Ascending aorta (tissue), 2 donors: ENCODE data around the gene POMT2. TPM values are rescaled to one million over a fixed set of nuclear protein-coding genes. Genes with fewer than 3 reads are reported as not detected.

Source experiments
- DNase-seq, 2 donors: peaks; one replicate each; pipeline ENCODE4 v3.0.0-alpha.2; 2019; ENCODE audit warnings: low spot score in 2 of 2
- H3K27ac ChIP-seq, 2 donors: fragments of 200-600 bp; sonication (generic); one replicate each; pipeline ENCODE4 v1.5.1; 2016 to 2017; ENCODE audit warnings: mild to moderate bottlenecking in 1 of 2
- H3K27me3 ChIP-seq: fragments of 200-600 bp; sonication (generic); one replicate; pipeline ENCODE4 v1.5.1; 2017
- H3K36me3 ChIP-seq, 2 donors: fragments of 200-600 bp; sonication (generic); one replicate each; pipeline ENCODE4 v1.5.1; 2016
- H3K4me1 ChIP-seq, 2 donors: fragments of 200-600 bp; sonication (generic); one replicate each; pipeline ENCODE4 v1.5.1; 2016 to 2017; ENCODE audit warnings: mild to moderate bottlenecking in 1 of 2
- H3K4me3 ChIP-seq, 2 donors: fragments of 200-600 bp; sonication (generic); one replicate each; pipeline ENCODE4 v1.5.1; 2016 to 2017; ENCODE audit warnings: mild to moderate bottlenecking in 1 of 2
- H3K9me3 ChIP-seq, 2 donors: fragments of 200-600 bp; sonication (generic); one replicate each; pipeline ENCODE4 v1.5.1; 2016
- intact Hi-C: fragments of 100-400 bp; cut with DNase I; formaldehyde crosslinking; loops from one replicate; pipeline ENCODE4 v1.15.1; 2023
- total RNA-seq: library from RNA; depleted of rRNA; stranded (reverse); fragments of >200 nt; gene quantifications from one replicate; pipeline ENCODE4 v1.1.0, GENCODE V29; 2016
- TF ChIP-seq, protein P1 (sequence below), 3 experiments: fragments of 200-600 bp in 2 of 3; fragments of 450-650 bp in 1 of 3; sonication (generic) in 2 of 3; IDR thresholded peaks; one replicate each; pipeline ENCODE4 v1.5.1; 2016 to 2019; ENCODE audit warnings: antibody characterized with exemption in 3 of 3, mild to moderate bottlenecking in 1 of 3, moderate library complexity in 1 of 3

POMT2 gene
- total RNA-seq, 1 donor from 2014 or later: 28.4 TPM

DNA sequence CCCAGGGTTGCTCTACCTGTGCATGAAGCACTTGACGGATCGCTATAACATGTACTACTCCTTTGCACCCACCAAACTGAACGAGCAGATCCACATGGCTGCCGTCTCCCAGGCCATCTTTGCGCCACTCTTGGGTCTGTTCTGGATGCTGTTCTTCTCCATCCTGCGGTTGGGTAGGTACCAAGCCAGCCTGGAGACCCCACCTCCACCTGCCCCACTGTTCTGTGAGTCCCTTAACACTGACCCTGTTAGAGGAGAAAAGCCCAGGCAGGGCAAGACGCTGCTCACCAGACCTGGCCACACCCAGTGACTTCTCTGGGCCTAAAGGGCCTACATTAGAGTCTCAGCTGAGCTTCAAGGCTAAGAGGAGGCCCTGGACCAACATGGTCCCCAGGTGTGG is 71.4 kb downstream of the POMT2 start:
- TF ChIP-seq, protein P1, sequence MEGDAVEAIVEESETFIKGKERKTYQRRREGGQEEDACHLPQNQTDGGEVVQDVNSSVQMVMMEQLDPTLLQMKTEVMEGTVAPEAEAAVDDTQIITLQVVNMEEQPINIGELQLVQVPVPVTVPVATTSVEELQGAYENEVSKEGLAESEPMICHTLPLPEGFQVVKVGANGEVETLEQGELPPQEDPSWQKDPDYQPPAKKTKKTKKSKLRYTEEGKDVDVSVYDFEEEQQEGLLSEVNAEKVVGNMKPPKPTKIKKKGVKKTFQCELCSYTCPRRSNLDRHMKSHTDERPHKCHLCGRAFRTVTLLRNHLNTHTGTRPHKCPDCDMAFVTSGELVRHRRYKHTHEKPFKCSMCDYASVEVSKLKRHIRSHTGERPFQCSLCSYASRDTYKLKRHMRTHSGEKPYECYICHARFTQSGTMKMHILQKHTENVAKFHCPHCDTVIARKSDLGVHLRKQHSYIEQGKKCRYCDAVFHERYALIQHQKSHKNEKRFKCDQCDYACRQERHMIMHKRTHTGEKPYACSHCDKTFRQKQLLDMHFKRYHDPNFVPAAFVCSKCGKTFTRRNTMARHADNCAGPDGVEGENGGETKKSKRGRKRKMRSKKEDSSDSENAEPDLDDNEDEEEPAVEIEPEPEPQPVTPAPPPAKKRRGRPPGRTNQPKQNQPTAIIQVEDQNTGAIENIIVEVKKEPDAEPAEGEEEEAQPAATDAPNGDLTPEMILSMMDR (IDR thresholded peaks at IDR 0.05): no peak
- intact Hi-C loops: no loop called here
- H3K27ac ChIP-seq: no peak overlapping the region
- H3K27me3 ChIP-seq: no peaks in the 10 kb centered on the region
- H3K4me3 ChIP-seq: no peak overlapping the region
- no peaks in the 10 kb centered on the region for H3K9me3 ChIP-seq
- no peaks in the 10 kb centered on the region for H3K36me3 ChIP-seq
- H3K4me1 ChIP-seq: no peaks in the 10 kb centered on the region
- no peak for DNase-seq

DNA sequence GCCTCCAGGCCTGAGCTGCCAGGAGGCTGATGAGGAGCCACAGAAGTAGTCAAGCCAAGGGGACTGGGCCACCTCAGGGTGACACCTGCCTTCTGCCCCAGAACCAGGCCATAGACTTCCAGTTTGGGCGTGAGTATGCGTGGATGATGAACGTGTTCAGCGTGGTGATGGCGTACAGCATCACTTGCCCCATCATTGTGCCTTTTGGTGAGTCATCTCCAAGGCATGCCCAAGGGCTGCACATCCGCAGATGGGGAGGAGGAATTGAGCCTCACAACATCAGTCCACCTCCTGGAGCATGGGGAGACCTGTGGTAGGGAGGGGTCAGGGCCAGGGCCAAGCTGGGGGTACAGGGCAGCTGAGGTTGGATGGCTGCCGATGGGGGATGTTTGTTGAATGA is 72.0 kb downstream of the POMT2 start:
- H3K27ac ChIP-seq: no peak overlapping the region
- no peaks in the 10 kb centered on the region for H3K27me3 ChIP-seq
- intact Hi-C loops: no loop called here
- TF ChIP-seq, protein P1 (IDR thresholded peaks at IDR 0.05): no peak
- DNase-seq: no peak
- H3K4me1 ChIP-seq: no peaks in the 10 kb centered on the region
- no peaks in the 10 kb centered on the region for H3K36me3 ChIP-seq
- no peaks in the 10 kb centered on the region for H3K9me3 ChIP-seq
- H3K4me3 ChIP-seq: no peak overlapping the region

DNA sequence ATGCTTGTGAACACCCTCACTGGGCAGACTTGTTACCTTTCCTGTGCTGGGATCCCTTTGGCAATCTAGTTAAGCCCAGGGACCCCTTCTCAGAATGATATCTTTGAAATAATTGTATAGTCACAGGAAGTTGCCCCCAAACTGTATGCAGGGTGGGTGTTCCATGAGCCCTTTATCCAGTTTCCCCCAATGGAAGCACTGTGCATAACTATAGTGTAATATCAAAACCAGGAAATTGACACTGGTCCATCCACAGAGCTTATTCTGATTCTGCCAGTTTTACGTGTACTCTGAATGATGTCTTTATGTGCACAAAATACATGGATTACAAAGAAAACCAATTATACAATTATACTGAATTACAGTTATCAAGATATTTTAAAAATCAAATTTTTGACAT is 73.9 kb downstream of the POMT2 start:
- H3K9me3 ChIP-seq: no peaks in the 10 kb centered on the region
- H3K4me3 ChIP-seq: no peak overlapping the region
- H3K27me3 ChIP-seq: no peaks in the 10 kb centered on the region
- no peaks in the 10 kb centered on the region for H3K4me1 ChIP-seq
- TF ChIP-seq, protein P1 (IDR thresholded peaks at IDR 0.05): no peak
- no peaks in the 10 kb centered on the region for H3K36me3 ChIP-seq
- DNase-seq: no peak
- intact Hi-C loops: no loop called here
- H3K27ac ChIP-seq: no peak overlapping the region

DNA sequence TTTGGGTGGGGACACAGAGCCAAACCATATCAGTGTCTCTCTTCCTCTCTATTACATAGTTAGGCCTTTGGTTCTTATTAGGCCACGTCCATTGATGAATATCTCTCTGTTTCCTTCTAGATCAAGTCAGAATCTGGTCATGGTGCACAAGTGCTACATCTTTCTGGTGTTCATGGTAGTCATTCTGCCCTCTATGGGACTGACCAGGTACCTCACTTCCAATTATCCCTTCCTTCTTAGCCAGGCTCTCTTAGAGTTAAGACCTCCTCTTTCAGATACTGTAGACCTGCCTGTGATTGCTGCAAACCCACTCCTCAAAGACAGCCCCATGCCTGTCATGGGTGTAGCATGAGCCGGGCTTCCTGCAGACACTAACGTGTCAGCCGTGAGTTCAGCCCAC is 74.9 kb downstream of the POMT2 start:
- H3K27me3 ChIP-seq: no peaks in the 10 kb centered on the region
- no peak overlapping the region for H3K4me3 ChIP-seq
- H3K27ac ChIP-seq: no peak overlapping the region
- no peaks in the 10 kb centered on the region for H3K4me1 ChIP-seq
- DNase-seq: no peak
- no peaks in the 10 kb centered on the region for H3K36me3 ChIP-seq
- TF ChIP-seq, protein P1 (IDR thresholded peaks at IDR 0.05): no peak
- intact Hi-C loops: no loop called here
- H3K9me3 ChIP-seq: no peaks in the 10 kb centered on the region

DNA sequence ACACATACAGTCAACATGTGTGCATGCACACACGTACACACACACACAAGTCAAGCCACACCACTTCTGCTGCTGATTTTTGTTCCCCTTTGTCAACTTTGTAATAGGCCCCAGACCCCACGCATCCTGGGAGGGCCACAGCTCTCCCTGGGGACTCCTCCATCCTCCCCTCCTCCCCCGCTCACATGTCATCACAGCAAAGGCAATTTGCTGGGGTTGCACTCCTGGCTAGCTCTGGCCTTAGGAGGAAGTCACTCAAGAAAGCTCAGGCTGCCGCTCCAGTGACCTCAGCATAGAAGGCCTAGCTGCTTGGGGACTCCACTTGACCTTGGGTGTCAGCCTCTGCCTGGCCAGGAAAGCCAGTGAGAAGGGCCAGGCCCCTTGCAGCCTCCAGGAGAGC is 76.8 kb downstream of the POMT2 start:
- Histone ChIP-seq H3K27me3 (no peaks in the 10 kb centered on the region), H3K4me3 (no peak overlapping the region), H3K27ac (no peak overlapping the region), H3K36me3 (no peaks in the 10 kb centered on the region), H3K9me3 (no peaks in the 10 kb centered on the region), H3K4me1 (no peaks in the 10 kb centered on the region)
- no peak for DNase-seq
- intact Hi-C loops: no loop called here
- TF ChIP-seq, protein P1 (IDR thresholded peaks at IDR 0.05): no peak

DNA sequence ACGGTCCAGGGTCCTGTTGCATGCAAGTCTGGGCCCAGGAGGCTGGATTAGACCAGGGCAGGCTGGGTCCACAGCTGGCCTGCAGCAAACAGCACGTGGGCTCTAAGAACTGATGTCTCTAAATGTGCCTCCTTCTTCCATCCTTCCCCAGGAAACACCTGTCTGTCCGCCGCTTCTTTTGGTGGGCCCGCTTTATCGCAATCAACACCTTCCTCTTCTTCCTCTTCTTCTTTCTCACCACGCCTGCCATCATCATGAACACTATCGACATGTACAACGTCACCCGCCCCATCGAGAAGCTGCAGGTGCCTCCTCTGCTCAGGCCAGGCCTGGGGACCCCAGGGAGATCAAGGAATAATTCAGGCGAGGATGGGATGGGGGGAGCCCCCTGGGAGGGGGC is 77.9 kb downstream of the POMT2 start:
- H3K4me3 ChIP-seq: no peak overlapping the region
- no peaks in the 10 kb centered on the region for H3K27me3 ChIP-seq
- no peaks in the 10 kb centered on the region for H3K36me3 ChIP-seq
- intact Hi-C loops: no loop called here
- no peak for DNase-seq
- H3K27ac ChIP-seq: no peak overlapping the region
- no peaks in the 10 kb centered on the region for H3K4me1 ChIP-seq
- TF ChIP-seq, protein P1 (IDR thresholded peaks at IDR 0.05): no peak
- H3K9me3 ChIP-seq: no peaks in the 10 kb centered on the region
